COR-L47 (cell line): ENCODE data around the gene LMOD2.
"Not testable (repeated sequence)": the region's sequence is repeated elsewhere in the genome, so short reads cannot be mapped to it uniquely, and the experiment has no call there.

ENCODE experiments used
- DNase-seq: peaks from one replicate; lab custom pipeline; 2025; lab: John Stamatoyannopoulos, UW

The LMOD2 gene, protein sequence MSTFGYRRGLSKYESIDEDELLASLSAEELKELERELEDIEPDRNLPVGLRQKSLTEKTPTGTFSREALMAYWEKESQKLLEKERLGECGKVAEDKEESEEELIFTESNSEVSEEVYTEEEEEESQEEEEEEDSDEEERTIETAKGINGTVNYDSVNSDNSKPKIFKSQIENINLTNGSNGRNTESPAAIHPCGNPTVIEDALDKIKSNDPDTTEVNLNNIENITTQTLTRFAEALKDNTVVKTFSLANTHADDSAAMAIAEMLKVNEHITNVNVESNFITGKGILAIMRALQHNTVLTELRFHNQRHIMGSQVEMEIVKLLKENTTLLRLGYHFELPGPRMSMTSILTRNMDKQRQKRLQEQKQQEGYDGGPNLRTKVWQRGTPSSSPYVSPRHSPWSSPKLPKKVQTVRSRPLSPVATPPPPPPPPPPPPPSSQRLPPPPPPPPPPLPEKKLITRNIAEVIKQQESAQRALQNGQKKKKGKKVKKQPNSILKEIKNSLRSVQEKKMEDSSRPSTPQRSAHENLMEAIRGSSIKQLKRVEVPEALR

DNA sequence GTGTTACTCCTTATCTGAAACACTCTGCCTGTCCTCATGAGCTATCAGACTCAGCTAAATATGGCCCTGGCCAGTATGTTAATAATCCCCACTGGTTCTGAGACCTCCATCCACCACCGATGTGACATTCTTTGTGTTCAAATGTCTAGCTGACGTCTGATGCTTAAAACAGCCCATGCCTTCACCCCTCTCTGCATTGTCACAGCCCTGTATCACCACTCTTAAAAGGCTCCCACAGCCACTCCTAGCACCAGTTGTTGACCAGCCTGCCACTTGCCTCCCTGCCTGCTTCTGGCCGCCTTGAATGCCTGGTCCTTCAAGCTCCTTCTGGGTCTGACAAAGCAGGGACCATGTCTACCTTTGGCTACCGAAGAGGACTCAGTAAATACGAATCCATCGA lies at the start of gene LMOD2:
Gene LMOD2, plus strand, starts transcription at position 253 of the 400 bp plus-strand sequence. Its CDS starts 98 bp downstream, at position 351.
- no peak for DNase-seq

GRCh38 chr7:123607423-123607975 lies 48.2 kb upstream of the LMOD2 start:
- no peak for DNase-seq

DNA sequence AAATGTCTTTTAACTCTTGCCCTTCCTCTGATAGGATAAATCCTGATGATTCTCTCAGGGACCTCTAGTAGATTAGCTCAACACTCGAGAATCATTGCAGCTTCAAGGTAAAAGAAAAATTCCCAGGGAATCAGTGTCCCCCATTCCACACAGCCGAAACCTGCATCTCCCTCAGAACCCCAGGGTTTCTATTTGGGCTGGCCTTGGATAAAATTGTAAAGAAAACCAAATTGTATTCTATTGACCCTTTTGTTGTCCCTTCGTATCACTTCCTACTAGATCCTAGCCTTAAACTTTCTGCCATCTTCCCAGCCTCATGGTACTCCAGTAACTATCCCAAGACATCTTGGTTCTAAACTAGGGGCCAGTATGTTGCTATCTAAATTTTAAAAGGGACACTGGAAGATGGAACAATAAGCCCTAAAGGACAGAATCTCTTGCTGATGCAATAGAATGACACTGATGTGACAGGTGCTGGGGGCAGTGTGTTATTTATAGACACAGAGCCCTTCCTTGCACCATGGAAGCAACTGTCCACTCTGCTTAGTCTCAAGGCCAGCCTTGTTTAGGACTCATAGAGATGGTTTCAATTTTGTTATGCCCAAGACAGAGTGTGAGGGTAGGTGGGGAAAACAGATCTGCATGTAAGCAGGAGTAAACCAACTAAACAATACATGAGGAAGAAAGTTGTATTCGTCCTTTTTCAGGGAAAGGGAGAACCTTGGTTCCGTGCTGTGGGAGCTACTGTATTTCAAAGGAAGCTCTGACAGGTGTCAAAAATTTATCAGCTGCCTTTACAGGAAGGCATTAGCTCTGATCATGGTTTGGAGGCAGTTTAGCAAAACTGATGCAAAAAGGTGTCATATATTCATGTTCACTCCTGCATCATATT lies 46.4 kb upstream of the LMOD2 start:
- no peak for DNase-seq

GRCh38 chr7:123609883-123610239 lies 45.8 kb upstream of the LMOD2 start:
- no peak for DNase-seq

GRCh38 chr7:123612024-123612423 lies 43.6 kb upstream of the LMOD2 start:
- DNase-seq, result no peak

DNA sequence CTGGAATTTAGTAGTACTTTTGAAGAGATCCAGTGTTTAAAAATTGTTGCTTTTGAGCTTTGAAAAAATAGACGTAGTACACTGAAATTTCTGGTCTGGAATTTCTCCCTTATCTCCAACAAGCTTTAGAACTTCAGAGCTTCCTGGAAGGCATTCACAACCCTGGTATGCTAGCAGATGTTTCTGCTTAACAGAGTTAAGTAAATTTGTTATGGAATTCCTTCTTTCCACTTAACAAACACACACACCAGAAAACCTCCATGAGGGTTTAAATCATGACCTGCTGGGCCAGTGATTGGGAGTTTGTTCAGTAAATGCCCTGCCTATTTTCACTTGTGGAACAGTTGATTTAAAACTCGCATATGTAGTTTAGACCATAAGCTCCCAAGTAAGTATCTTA lies 40.3 kb upstream of the LMOD2 start:
- DNase-seq, result no peak

DNA sequence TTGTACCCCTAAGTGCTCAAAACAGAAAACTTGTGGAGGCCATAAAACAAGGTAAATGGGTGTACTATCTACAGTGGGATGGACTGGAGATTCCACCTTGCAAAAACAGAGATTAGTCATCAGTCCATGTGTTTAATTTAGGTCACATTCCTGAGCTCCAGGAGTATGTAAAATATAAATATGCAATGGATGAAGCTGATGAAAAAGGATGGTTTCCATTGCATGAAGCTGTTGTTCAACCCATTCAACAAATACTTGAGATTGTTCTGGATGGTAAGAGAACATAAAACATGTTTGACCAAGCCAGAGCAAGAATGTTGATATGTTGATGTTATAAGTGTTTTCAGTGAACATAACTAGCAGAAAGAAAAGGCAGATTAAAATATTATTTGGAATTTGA lies 39.4 kb upstream of the LMOD2 start:
- DNase-seq, result no peak

GRCh38 chr7:123621707-123622106 lies 34.0 kb upstream of the LMOD2 start:
- DNase-seq, result no peak

- peak; percentile 82 for DNase-seq
These were observed 32.8 kb upstream of the LMOD2 start for GRCh38 chr7:123622660-123623386.

DNA sequence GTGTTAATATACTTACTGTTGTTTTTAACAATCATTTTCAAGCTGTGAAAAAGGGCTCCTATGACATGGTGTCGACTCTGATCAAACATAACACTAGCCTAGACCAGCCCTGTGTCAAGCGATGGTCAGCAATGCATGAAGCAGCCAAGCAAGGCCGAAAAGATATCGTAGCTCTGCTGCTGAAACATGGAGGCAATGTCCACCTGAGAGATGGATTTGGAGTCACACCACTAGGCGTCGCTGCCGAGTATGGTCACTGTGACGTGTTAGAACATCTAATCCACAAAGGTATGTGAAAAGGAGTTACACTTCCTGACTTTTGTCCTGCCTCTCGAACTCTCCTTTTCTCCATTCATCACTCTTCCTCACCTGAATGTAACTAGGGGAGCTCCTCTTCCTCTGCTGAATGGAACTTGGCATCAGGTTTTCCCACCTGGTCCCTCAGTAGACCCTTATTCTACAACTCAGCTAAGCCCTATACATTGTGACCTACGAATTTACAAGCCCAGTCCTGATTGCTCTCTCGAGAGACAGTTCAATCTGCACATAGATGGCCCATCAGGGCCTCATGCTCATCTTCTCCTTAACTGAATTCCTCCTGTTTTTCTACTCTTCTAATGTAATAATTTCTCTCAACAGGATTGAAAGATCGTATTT lies 31.0 kb upstream of the LMOD2 start:
- DNase-seq, result no peak

- no peak for DNase-seq
These were observed 30.4 kb upstream of the LMOD2 start for GRCh38 chr7:123625254-123625653.

GRCh38 chr7:123627851-123628250 lies 27.8 kb upstream of the LMOD2 start:
- DNase-seq, result no peak

GRCh38 chr7:123628829-123629228 lies 26.8 kb upstream of the LMOD2 start:
- no peak for DNase-seq

DNA sequence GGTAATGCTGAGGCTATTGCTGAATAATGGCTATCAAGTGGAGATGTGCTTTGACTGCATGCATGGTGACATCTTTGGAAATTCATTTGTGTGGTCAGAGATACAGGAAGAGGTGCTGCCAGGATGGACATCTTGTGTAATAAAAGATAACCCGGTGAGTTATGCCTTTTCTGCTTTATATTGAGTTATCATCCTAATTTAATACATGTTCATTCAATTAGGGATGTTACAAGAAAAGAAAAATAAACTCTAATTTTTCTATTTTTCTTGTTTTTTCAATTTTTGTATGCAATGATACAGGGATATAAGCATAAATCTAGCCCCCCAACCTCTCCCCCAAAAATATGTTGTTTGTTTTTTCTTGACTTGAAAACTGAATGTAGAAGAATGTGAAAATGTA lies 26.4 kb upstream of the LMOD2 start:
- no peak for DNase-seq

DNA sequence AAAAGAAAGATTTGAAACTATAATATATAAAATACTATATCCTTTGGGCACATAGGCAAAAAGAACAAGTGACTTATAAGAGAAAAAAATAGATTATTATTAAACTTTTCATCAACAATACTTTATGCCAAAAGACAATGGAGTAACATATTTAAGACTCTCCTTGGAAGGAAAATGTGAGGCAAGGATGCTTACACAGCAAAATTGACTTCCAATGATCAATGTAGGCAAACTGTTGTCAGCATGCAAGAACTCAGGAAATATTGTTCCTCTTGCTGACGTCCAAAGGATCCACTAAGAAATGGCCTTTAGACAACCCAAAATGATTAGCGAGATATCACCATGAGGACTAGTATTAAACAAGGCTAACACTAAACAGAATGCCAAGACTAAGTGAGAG lies 22.9 kb upstream of the LMOD2 start:
- no peak for DNase-seq

DNA sequence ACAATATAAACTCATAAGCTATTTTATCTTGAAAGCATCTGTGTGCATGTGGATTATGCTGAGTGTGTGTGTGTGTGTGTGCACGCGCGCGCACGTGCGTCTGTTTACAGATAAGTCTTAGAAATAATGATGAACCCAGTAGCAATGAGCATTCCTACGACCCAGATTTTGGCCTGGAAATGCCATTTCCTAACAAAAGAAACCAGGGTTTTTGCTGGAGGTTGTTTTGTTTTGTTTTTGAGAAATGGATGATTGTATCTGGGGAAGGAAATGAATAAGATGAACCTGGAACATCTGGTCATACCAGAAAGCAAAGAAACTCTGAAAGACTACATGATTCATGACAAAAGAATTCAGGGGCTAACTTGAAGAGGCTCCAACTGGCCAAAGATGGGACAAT lies 22.1 kb upstream of the LMOD2 start:
- DNase-seq, result no peak

DNA sequence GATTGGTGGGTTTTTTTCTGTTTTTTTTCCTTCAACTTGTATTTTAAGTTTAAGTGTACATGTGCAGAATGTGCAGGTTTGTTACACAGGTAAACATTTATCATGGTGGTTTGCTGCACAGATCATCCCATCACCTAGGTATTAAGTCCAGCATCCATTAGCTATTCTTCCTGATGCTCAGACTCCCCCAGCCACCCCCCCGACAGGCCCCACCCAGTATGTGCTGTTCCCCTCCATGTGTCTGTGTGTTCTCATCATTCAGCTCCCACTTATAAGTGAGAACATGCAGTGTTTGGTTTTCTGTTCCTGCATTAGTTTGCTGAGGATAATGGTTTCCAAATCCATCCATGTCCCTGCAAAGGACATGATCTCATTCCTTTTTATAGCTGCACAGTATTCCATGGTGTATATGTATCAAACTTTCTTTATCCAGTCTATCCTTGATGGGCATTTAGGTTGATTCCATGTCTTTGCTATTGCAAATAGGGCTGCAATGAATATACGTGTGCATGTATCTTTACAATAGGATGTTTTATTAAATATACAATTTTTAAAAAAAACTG lies 21.6 kb upstream of the LMOD2 start:
- not testable (repeated sequence) for DNase-seq

- DNase-seq, result peak; percentile 34
These were observed 19.9 kb upstream of the LMOD2 start for GRCh38 chr7:123635551-123636359.

GRCh38 chr7:123637203-123637602 lies 18.5 kb upstream of the LMOD2 start:
- DNase-seq, result no peak

- DNase-seq, result no peak
These were observed 17.8 kb upstream of the LMOD2 start for GRCh38 chr7:123637878-123638277.
